Liver (tissue), 9 donors: ENCODE data around the gene MPST. TPM values are rescaled to one million over a fixed set of nuclear protein-coding genes. Genes with fewer than 3 reads are reported as not detected.

ENCODE experiments used
- DNase-seq: peaks from one replicate; pipeline ENCODE4 v3.0.0-alpha.2; 2017; ENCODE audit warnings: low spot score
- H3K27ac ChIP-seq, 2 donors: one replicate each; pipeline ENCODE4 v1.7.0; 2013; ENCODE audit warnings: inconsistent platforms in 2 of 2, low read length in 2 of 2, control low read depth in 1 of 2, low read depth in 1 of 2, mild to moderate bottlenecking in 1 of 2
- H3K27me3 ChIP-seq, 4 donors: one replicate each; pipeline versions ENCODE4 v1.6.1 to v1.7.0; 2013; ENCODE audit warnings: low read length in 3 of 4, inconsistent platforms in 1 of 4, mild to moderate bottlenecking in 1 of 4, moderate library complexity in 1 of 4; ENCODE audit not compliant: control insufficient read depth in 4 of 4, insufficient read depth in 4 of 4
- H3K36me3 ChIP-seq, 4 donors: one replicate each; pipeline versions ENCODE4 v1.6.1 to v1.7.0; 2013; ENCODE audit warnings: low read length in 3 of 4, mild to moderate bottlenecking in 3 of 4, low read depth in 1 of 4, moderate library complexity in 1 of 4; ENCODE audit not compliant: control insufficient read depth in 4 of 4, insufficient read depth in 3 of 4
- H3K4me1 ChIP-seq, 4 donors: one replicate each; pipeline versions ENCODE4 v1.6.1 to v1.7.0; 2013; ENCODE audit warnings: low read length in 3 of 4, mild to moderate bottlenecking in 3 of 4, moderate library complexity in 1 of 4; ENCODE audit not compliant: control insufficient read depth in 4 of 4, insufficient read depth in 4 of 4
- H3K4me3 ChIP-seq, 3 donors: one replicate each; pipeline versions ENCODE4 v1.6.1 to v1.7.0; 2013; ENCODE audit warnings: low read length in 3 of 3, control low read depth in 1 of 3, low read depth in 1 of 3, mild to moderate bottlenecking in 1 of 3
- H3K9ac ChIP-seq, 2 donors: one replicate each; pipeline ENCODE4 v1.7.0; 2013; ENCODE audit warnings: low read length in 2 of 2, mild to moderate bottlenecking in 2 of 2, moderate library complexity in 2 of 2, control low read depth in 1 of 2, low read depth in 1 of 2
- H3K9me3 ChIP-seq, 4 donors: one replicate each; pipeline versions ENCODE4 v1.6.1 to v1.7.0; 2013; ENCODE audit warnings: low read length in 3 of 4; ENCODE audit not compliant: control insufficient read depth in 4 of 4
- EGR1 ChIP-seq, 2 donors: IDR thresholded peaks; 2 replicates each; pipeline ENCODE4 v1.6.1; 2016 to 2018; ENCODE audit warnings: antibody characterized with exemption in 2 of 2, low read depth in 2 of 2
- FOXA1 ChIP-seq: IDR thresholded peaks from 2 replicates; pipeline ENCODE4 v1.6.1; 2016; ENCODE audit warnings: antibody characterized with exemption
- FOXA2 ChIP-seq: IDR thresholded peaks from 2 replicates; pipeline ENCODE4 v1.6.1; 2016; ENCODE audit warnings: antibody characterized with exemption
- GABPA ChIP-seq, 2 donors: IDR thresholded peaks in 1 of 2; conservative IDR thresholded peaks in 1 of 2; 2 replicates each; pipeline ENCODE4 v1.6.1; 2016; ENCODE audit warnings: antibody characterized with exemption in 2 of 2, mild to moderate bottlenecking in 1 of 2, moderate library complexity in 1 of 2
- HNF4A ChIP-seq, 2 donors: conservative IDR thresholded peaks; 2 replicates each; pipeline ENCODE4 v1.6.1; 2016; ENCODE audit warnings: antibody characterized with exemption in 2 of 2, mild to moderate bottlenecking in 2 of 2
- HNF4G ChIP-seq: IDR thresholded peaks from 2 replicates; pipeline ENCODE4 v1.6.1; 2016; ENCODE audit warnings: antibody characterized with exemption
- JUND ChIP-seq, 2 donors: IDR thresholded peaks; 2 replicates each; pipeline ENCODE4 v1.6.1; 2016; ENCODE audit warnings: antibody characterized with exemption in 2 of 2
- NR2F2 ChIP-seq: IDR thresholded peaks from 2 replicates; pipeline ENCODE4 v1.6.1; 2016; ENCODE audit warnings: antibody characterized with exemption
- RAD21 ChIP-seq, 2 donors: IDR thresholded peaks; 2 replicates each; pipeline ENCODE4 v1.6.1; 2016; ENCODE audit warnings: antibody characterized with exemption in 2 of 2, mild to moderate bottlenecking in 2 of 2
- RXRA ChIP-seq, 2 donors: IDR thresholded peaks; 2 replicates each; pipeline ENCODE4 v1.6.1; 2017 to 2018; ENCODE audit warnings: antibody characterized with exemption in 2 of 2, mild to moderate bottlenecking in 1 of 2
- SP1 ChIP-seq: IDR thresholded peaks from 2 replicates; pipeline ENCODE4 v1.6.1; 2018; ENCODE audit warnings: antibody characterized with exemption, mild to moderate bottlenecking
- TAF1 ChIP-seq: conservative IDR thresholded peaks from 2 replicates; pipeline ENCODE4 v1.6.1; 2016; ENCODE audit warnings: antibody characterized with exemption, mild to moderate bottlenecking
- YY1 ChIP-seq: IDR thresholded peaks from 2 replicates; pipeline ENCODE4 v1.6.1; 2016; ENCODE audit warnings: antibody characterized with exemption, mild to moderate bottlenecking
- ZBTB33 ChIP-seq: IDR thresholded peaks from 2 replicates; pipeline ENCODE4 v1.6.1; 2016; ENCODE audit warnings: antibody characterized with exemption
- WGBS: extraction: QIAGEN DNeasy Blood & Tissue Kit; methylation state at CpG from one replicate; pipeline ENCODE4 v1.1.7; 2013; 5-methylcytosine and 5-hydroxymethylcytosine counted together
- polyA plus RNA-seq, 2 donors: library from polyadenylated mRNA; stranded (reverse) in 1 of 2; unstranded in 1 of 2; fragments of 200-250 nt in 1 of 2; fragments of >200 nt in 1 of 2; fragmentation: Nextera tagmentation in 1 of 2; extraction: Ambion mirVana in 1 of 2; gene quantifications; one replicate each; pipeline versions ENCODE4 v1.2.1 to v1.2.3, GENCODE V29; 2013 to 2015
- total RNA-seq, 2 donors: library from RNA; depleted of rRNA; stranded (reverse); fragments of >200 nt; gene quantifications; one replicate each; pipeline ENCODE4 v1.2.3, GENCODE V29; 2014
- TF ChIP-seq, protein P1 (sequence below): IDR thresholded peaks from 2 replicates; pipeline ENCODE4 v1.6.1; 2016; ENCODE audit warnings: antibody characterized with exemption, mild to moderate bottlenecking
- TF ChIP-seq, protein P2 (sequence below): IDR thresholded peaks from 2 replicates; pipeline ENCODE4 v1.6.1; 2016; ENCODE audit warnings: antibody characterized with exemption
- TF ChIP-seq, protein P3 (sequence below): fragments of 150-350 bp; IDR thresholded peaks from 2 replicates; pipeline ENCODE4 v1.5.1; 2017; ENCODE audit warnings: improper control_type of control experiment, low read depth, low read length; ENCODE audit not compliant: missing input control
- TF ChIP-seq, protein P4 (sequence below): IDR thresholded peaks from 2 replicates; pipeline ENCODE4 v1.6.1; 2016; ENCODE audit warnings: antibody characterized with exemption
- donor health status: healthy.
- donor health status: healthy.
- donor health status: healthy.
- donor health status: healthy.
- donor health status: healthy.

The MPST gene
- total and polyA plus RNA-seq, 4 donors: 124 to 277 (median 199) TPM

DNA sequence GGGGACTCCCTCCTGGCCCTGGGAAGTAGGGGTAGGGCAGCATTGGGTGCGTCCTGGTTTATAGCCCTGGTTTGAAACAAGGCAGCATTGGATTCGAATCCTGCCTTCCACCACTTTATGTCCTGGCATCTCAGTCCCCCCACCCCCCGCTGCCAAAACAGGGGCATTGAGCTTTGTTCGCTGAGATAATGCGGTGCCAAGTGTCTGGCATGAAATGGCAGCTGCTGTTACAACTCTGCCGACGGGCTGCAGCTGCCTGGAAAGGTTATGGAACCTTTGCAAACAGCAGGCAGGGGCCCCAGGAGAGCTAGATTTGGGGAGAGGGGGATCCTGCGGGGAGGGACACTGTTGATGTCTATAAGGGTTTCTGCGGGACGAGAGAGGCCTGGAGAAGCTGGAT is 2.2 kb upstream of the MPST start:
- Histone ChIP-seq H3K9ac (peak overlapping the region; percentile 43 to 78), H3K9me3 (no peaks in the 10 kb centered on the region), H3K4me3 (peak overlapping the region; percentile 20 to 91 (median 89)), H3K4me1 (peaks cover 18 to 80% (median 69%) of the 10 kb centered on the region in 4 donors), H3K27ac (peak overlapping the region; percentile 37 to 86), H3K36me3 (peaks cover 0 to 5% (median 0%) of the 10 kb centered on the region in 4 donors), H3K27me3 (no peaks in the 10 kb centered on the region)
- DNase-seq: peak; percentile 34
- TF ChIP-seq, protein P1, sequence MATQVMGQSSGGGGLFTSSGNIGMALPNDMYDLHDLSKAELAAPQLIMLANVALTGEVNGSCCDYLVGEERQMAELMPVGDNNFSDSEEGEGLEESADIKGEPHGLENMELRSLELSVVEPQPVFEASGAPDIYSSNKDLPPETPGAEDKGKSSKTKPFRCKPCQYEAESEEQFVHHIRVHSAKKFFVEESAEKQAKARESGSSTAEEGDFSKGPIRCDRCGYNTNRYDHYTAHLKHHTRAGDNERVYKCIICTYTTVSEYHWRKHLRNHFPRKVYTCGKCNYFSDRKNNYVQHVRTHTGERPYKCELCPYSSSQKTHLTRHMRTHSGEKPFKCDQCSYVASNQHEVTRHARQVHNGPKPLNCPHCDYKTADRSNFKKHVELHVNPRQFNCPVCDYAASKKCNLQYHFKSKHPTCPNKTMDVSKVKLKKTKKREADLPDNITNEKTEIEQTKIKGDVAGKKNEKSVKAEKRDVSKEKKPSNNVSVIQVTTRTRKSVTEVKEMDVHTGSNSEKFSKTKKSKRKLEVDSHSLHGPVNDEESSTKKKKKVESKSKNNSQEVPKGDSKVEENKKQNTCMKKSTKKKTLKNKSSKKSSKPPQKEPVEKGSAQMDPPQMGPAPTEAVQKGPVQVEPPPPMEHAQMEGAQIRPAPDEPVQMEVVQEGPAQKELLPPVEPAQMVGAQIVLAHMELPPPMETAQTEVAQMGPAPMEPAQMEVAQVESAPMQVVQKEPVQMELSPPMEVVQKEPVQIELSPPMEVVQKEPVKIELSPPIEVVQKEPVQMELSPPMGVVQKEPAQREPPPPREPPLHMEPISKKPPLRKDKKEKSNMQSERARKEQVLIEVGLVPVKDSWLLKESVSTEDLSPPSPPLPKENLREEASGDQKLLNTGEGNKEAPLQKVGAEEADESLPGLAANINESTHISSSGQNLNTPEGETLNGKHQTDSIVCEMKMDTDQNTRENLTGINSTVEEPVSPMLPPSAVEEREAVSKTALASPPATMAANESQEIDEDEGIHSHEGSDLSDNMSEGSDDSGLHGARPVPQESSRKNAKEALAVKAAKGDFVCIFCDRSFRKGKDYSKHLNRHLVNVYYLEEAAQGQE: peak; percentile 27
- TF ChIP-seq RXRA (IDR thresholded peaks at IDR 0.05): peak; percentile 45 to 76
- peak in 1 of 2 donors; percentile 21 for TF ChIP-seq RAD21 (IDR thresholded peaks at IDR 0.05)
- TF ChIP-seq, protein P2, sequence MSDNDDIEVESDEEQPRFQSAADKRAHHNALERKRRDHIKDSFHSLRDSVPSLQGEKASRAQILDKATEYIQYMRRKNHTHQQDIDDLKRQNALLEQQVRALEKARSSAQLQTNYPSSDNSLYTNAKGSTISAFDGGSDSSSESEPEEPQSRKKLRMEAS: peak; percentile 52
- TF ChIP-seq JUND (IDR thresholded peaks at IDR 0.05): no peak
- TF ChIP-seq YY1: peak; percentile 82
- TF ChIP-seq HNF4A (conservative IDR thresholded peaks at IDR 0.05): peak; percentile 61 to 81
- no peak for TF ChIP-seq GABPA (IDR thresholded peaks at IDR 0.05 in 1 of 2, conservative IDR thresholded peaks at IDR 0.05 in 1 of 2)
- WGBS: 29% methylated on average over 10 of the region's 10 CpGs

DNA sequence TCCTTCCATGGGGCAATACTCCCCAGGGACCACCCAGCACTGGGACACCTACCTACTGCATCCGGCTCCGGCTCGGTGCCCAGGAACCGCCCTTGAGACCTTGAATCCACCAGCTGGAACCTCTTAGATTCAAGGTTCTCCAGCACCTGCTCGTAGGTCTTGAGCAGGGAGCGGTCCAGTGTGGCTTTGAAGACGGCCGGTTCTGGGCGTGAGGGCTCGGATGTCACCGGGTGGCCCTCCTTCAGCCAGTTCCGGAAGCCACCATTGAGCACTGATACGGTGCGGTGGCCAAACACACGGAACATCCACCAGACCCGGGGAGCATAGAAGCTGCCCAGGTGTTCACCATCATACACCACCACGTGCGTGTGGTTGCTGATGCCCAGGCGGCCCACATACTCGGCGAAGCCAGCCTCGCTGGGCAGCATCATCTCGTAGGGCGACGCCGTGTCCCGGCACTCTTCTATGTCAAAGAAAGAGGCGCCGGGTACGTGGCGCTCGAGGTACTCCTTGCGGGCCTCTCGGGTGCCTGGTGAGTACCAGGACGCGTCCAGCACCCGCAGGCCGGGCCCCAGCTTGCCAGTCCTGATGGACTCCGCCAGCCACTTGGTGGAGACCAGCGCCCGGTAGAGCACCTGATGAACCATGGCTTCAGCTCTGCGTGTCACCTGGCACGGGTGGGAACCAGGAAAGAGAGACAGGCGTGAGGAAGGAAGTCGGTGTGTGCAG is 1.3 kb upstream of the MPST start:
- Histone ChIP-seq H3K36me3 (peaks cover 0 to 5% (median 0%) of the 10 kb centered on the region in 4 donors), H3K9me3 (no peaks in the 10 kb centered on the region), H3K4me3 (peak overlapping the region; percentile 60 to 91 (median 89)), H3K4me1 (peaks cover 15 to 80% (median 69%) of the 10 kb centered on the region in 4 donors), H3K27ac (peak overlapping the region; percentile 80 to 86), H3K9ac (peak overlapping the region; percentile 64 to 78), H3K27me3 (no peaks in the 10 kb centered on the region)
- WGBS: 24% methylated on average over 45 of the region's 45 CpGs
- TF ChIP-seq SP1: no peak
- TF ChIP-seq, protein P3, sequence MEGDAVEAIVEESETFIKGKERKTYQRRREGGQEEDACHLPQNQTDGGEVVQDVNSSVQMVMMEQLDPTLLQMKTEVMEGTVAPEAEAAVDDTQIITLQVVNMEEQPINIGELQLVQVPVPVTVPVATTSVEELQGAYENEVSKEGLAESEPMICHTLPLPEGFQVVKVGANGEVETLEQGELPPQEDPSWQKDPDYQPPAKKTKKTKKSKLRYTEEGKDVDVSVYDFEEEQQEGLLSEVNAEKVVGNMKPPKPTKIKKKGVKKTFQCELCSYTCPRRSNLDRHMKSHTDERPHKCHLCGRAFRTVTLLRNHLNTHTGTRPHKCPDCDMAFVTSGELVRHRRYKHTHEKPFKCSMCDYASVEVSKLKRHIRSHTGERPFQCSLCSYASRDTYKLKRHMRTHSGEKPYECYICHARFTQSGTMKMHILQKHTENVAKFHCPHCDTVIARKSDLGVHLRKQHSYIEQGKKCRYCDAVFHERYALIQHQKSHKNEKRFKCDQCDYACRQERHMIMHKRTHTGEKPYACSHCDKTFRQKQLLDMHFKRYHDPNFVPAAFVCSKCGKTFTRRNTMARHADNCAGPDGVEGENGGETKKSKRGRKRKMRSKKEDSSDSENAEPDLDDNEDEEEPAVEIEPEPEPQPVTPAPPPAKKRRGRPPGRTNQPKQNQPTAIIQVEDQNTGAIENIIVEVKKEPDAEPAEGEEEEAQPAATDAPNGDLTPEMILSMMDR: no peak
- TF ChIP-seq, protein P1: no peak
- TF ChIP-seq JUND (IDR thresholded peaks at IDR 0.05): no peak
- TF ChIP-seq FOXA2: no peak
- TF ChIP-seq ZBTB33: no peak
- no peak for TF ChIP-seq RXRA (IDR thresholded peaks at IDR 0.05)
- no peak for TF ChIP-seq TAF1
- no peak for TF ChIP-seq FOXA1
- TF ChIP-seq EGR1 (IDR thresholded peaks at IDR 0.05; ENCODE audit: low read depth in 2 of 2): no peak
- no peak for TF ChIP-seq YY1
- no peak for TF ChIP-seq GABPA (IDR thresholded peaks at IDR 0.05 in 1 of 2, conservative IDR thresholded peaks at IDR 0.05 in 1 of 2)
- TF ChIP-seq HNF4A (conservative IDR thresholded peaks at IDR 0.05): no peak
- TF ChIP-seq HNF4G: no peak
- no peak for TF ChIP-seq RAD21 (IDR thresholded peaks at IDR 0.05)
- TF ChIP-seq, protein P2: no peak
- TF ChIP-seq, protein P4, sequence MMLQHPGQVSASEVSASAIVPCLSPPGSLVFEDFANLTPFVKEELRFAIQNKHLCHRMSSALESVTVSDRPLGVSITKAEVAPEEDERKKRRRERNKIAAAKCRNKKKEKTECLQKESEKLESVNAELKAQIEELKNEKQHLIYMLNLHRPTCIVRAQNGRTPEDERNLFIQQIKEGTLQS: no peak
- no peak for TF ChIP-seq NR2F2
- DNase-seq: no peak
